K562 (cell line): ENCODE measurements around the gene PRKAR2B. TPM values are rescaled to one million over a fixed set of nuclear protein-coding genes. Genes with fewer than 3 reads are reported as not detected.

Source experiments
- ATAC-seq: fragments of 200-7000 bp; cut with Tn5 transposase; 3 replicates; pipeline ENCODE4 v1.9.1; 2020; ENCODE audit warnings: moderate library complexity
- BruUV-seq: library from RNA; stranded (reverse); fragments of 400-500 nt; replicated peaks from 2 replicates; lab custom pipeline; 2021; lab: Mats Ljungman, UMichigan
- CTCF ChIA-PET: fragments of 300-600 bp; formaldehyde crosslinking; extraction: SDS; loops from one replicate; lab custom pipeline; 2021; ENCODE audit warnings: low intra/inter-chr PET ratio; lab: Yijun Ruan, JAX
- POLR2A ChIA-PET: fragments of 300-600, 350-650 bp; sonication (Branson Sonifier 250); formaldehyde crosslinking; extraction: SDS; loops from one replicate; lab custom pipeline; 2021; ENCODE audit warnings: antibody characterized with exemption, inconsistent platforms; lab: Yijun Ruan, JAX
- DNase-seq, 4 experiments: peaks; one replicate each; pipeline versions ENCODE4 v3.0.0 to v3.0.0-alpha.2; 2011 to 2018; ENCODE audit warnings: low spot score in 3 of 4, mixed read lengths in 3 of 4; ENCODE audit errors: extremely low read depth in 1 of 4
- FAIRE-seq: peaks from 2 replicates; lab custom pipeline; 2011; peaks lifted over from hg19 to GRCh38; lab: Jason Lieb, UNC
- H2AFZ ChIP-seq: 2 replicates; pipeline ENCODE4 v1.6.0; 2011; ENCODE audit warnings: low read depth, low read length, control low read depth, inconsistent platforms
- H3K27ac ChIP-seq: fragments of 200-600 bp; 3 replicates; pipeline ENCODE4 v1.8.0; 2011; ENCODE audit warnings: low read depth, mild to moderate bottlenecking, control low read depth, inconsistent platforms, low read length, moderate library complexity, mixed read lengths; ENCODE audit errors: extremely low read depth
- H3K27me3 ChIP-seq, 2 experiments: fragments of 300-600 bp in 1 of 2; 2 replicates in 1 of 2; 3 replicates in 1 of 2; pipeline versions ENCODE4 v1.6.0 to v1.8.0; 2011; ENCODE audit warnings: inconsistent platforms in 2 of 2, low read length in 2 of 2, mild to moderate bottlenecking in 1 of 2, mixed read lengths in 1 of 2, moderate library complexity in 1 of 2; ENCODE audit not compliant: control insufficient read depth in 2 of 2, insufficient read depth in 2 of 2
- H3K36me3 ChIP-seq: fragments of 300-600 bp; 3 replicates; pipeline ENCODE4 v1.8.0; 2011; ENCODE audit warnings: mild to moderate bottlenecking, low read length, inconsistent platforms; ENCODE audit not compliant: control insufficient read depth, insufficient read depth
- H3K4me1 ChIP-seq, 2 experiments: fragments of 200-600 bp in 1 of 2; replicated peaks in 1 of 2; 2 replicates in 1 of 2; 3 replicates in 1 of 2; pipeline versions ENCODE4 v1.5.1 to v1.8.0; 2011; ENCODE audit warnings: inconsistent platforms in 2 of 2, low read length in 2 of 2, mild to moderate bottlenecking in 1 of 2, mixed read lengths in 1 of 2, moderate library complexity in 1 of 2; ENCODE audit not compliant: control insufficient read depth in 2 of 2, insufficient read depth in 2 of 2
- H3K4me2 ChIP-seq: 2 replicates; pipeline ENCODE4 v1.6.1; 2011; ENCODE audit warnings: low read length, control low read depth, inconsistent platforms, mixed read lengths; ENCODE audit not compliant: insufficient read depth
- H3K4me3 ChIP-seq: fragments of 200-600 bp; sonication (generic), shearing (Covaris generic); 2 replicates; pipeline ENCODE4 v1.5.1; 2016; ENCODE audit warnings: control low read depth, inconsistent platforms
- H3K79me2 ChIP-seq: fragments of 200-600 bp; 3 replicates; pipeline ENCODE4 v1.8.0; 2011; ENCODE audit warnings: low read length, inconsistent platforms; ENCODE audit not compliant: control insufficient read depth, insufficient read depth
- H3K9ac ChIP-seq, 2 experiments: 2 replicates each; pipeline versions ENCODE4 v1.6.0 to v1.6.1; 2011; ENCODE audit warnings: low read depth in 2 of 2, low read length in 2 of 2, control low read depth in 1 of 2, inconsistent platforms in 1 of 2, mild to moderate bottlenecking in 1 of 2, mixed read lengths in 1 of 2; ENCODE audit not compliant: insufficient read depth in 1 of 2
- H3K9me1 ChIP-seq: one replicate; pipeline ENCODE4 v1.6.0; 2011; ENCODE audit warnings: inconsistent platforms, mild to moderate bottlenecking, low read length, moderate library complexity; ENCODE audit not compliant: control insufficient read depth, insufficient read depth
- H3K9me3 ChIP-seq: replicated peaks from 2 replicates; pipeline ENCODE4 v1.5.1; 2011; ENCODE audit warnings: low read depth, low read length, inconsistent platforms; ENCODE audit not compliant: control insufficient read depth, insufficient read depth
- H4K20me1 ChIP-seq: replicated peaks from 2 replicates; pipeline ENCODE4 v1.6.1; 2011; ENCODE audit warnings: low read length, inconsistent platforms, mixed read lengths; ENCODE audit not compliant: control insufficient read depth, insufficient read depth
- CBX3 ChIP-seq, 2 experiments: IDR thresholded peaks; 1 replicate in 1 of 2; 2 replicates in 1 of 2; pipeline ENCODE4 v1.6.1; 2012; ENCODE audit warnings: inconsistent platforms in 2 of 2, low read length in 2 of 2, borderline replicate concordance in 1 of 2, control low read depth in 1 of 2
- CHD2 ChIP-seq: IDR thresholded peaks from 2 replicates; pipeline ENCODE4 v1.6.1; 2011; ENCODE audit warnings: low read depth, low read length
- NFE2 ChIP-seq: IDR thresholded peaks from 2 replicates; pipeline ENCODE4 v1.6.1; 2014; ENCODE audit warnings: antibody characterized with exemption, low read depth
- SAFB2 ChIP-seq: fragments of 200-400 bp; formaldehyde crosslinking; IDR thresholded peaks from 2 replicates; pipeline ENCODE4 v1.6.1; 2018; ENCODE audit warnings: borderline replicate concordance, low read length, low read depth, moderate library complexity; ENCODE audit not compliant: severe bottlenecking
- TRIM28 ChIP-seq: fragments of 450-650 bp; IDR thresholded peaks from 2 replicates; pipeline ENCODE4 v1.6.1; 2017
- YY1 ChIP-seq, 3 experiments: IDR thresholded peaks; 2 replicates each; pipeline ENCODE4 v1.6.1; 2011; ENCODE audit warnings: low read length in 2 of 3, mild to moderate bottlenecking in 2 of 3, moderate library complexity in 2 of 3, borderline replicate concordance in 1 of 3, control low read depth in 1 of 3, low read depth in 1 of 3; ENCODE audit not compliant: insufficient read depth in 3 of 3, insufficient replicate concordance in 2 of 3, control insufficient read depth in 1 of 3, insufficient read length in 1 of 3; ENCODE audit errors: extremely low read depth in 1 of 3
- WGBS: fragments of 100-300 bp; shearing (Covaris generic); methylation state at CpG from one replicate; pipeline ENCODE4 v1.1.6; 2016; ENCODE audit warnings: low coverage, mixed read lengths; ENCODE audit not compliant: insufficient coverage; ENCODE audit errors: missing lambda C conversion rate; 5-methylcytosine and 5-hydroxymethylcytosine counted together
- in situ Hi-C: fragments of 300-500 bp; cut with MboI; formaldehyde crosslinking; loops from 4 replicates; pipeline ENCODE4 v1.15.0; 2018; ENCODE audit warnings: inconsistent platforms, mixed read lengths
- intact Hi-C: fragments of 100-400 bp; cut with micrococcal nuclease; formaldehyde crosslinking; loops from 2 replicates; pipeline ENCODE4 v1.14.2; 2022
- polyA plus RNA-seq, 8 experiments: library from polyadenylated mRNA; depleted of rRNA in 4 of 8; stranded (reverse) in 5 of 8; unstranded in 3 of 8; fragments of >200 nt; fragmentation: Nextera tagmentation in 2 of 8; fragmentation: Illumina TruSeq in 1 of 8; extraction: Ambion mirVana in 2 of 8; extraction: Trizol in 1 of 8; gene quantifications; 2 replicates each; pipeline versions ENCODE4 v1.2.1 to v1.2.3, GENCODE V29; 2011 to 2014; ENCODE audit warnings: inconsistent platforms in 1 of 8, missing spikeins in 1 of 8
- total RNA-seq, 7 experiments: library from RNA; depleted of rRNA in 6 of 7; stranded (reverse); fragments of >200 nt in 6 of 7; fragmentation: Illumina TruSeq in 2 of 7; extraction: Trizol in 2 of 7; gene quantifications; 2 replicates each; pipeline versions ENCODE4 v1.2.1 to v1.2.3, GENCODE V29; 2011 to 2021; ENCODE audit warnings: low replicate concordance in 1 of 7
- TF ChIP-seq, protein P1 (sequence below): fragments of 250-450 bp; sonication (Bioruptor Pico); IDR thresholded peaks from 2 replicates; pipeline ENCODE4 v1.5.0; 2021

PRKAR2B gene
- total and polyA plus RNA-seq, 9 of the 15 experiments (the other 6 are each of a cell fraction or from before 2014, with no cell fraction given) = 59.0 to 173 (median 129) TPM

DNA sequence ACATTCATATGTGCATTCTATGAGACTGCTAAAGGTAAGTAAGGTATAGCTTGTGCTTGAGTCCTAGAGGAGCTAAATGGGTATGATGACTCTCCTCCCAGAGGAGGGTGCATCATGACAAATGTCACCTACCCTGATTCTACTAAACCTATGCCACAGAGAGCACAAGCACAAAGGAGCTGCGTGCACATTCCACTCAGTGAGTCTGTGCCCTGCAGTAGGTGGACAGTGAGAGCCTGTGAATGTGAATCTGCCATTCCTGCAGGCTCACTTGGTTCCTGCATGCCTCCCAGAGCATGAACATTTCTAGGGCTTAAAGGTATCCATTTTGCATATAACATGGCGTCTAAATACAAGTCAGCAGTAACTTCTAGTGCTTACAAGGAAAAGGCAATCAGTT is 46.8 kb downstream of the PRKAR2B start:
- in situ Hi-C loops = no loop called here
- Histone ChIP-seq H3K4me1 (peaks cover 21 to 38% of the 10 kb centered on the region in 2 experiments), H4K20me1 (peaks cover 27% of the 10 kb centered on the region), H3K36me3 (no peaks in the 10 kb centered on the region; the same call in 1 of the 3 replicates), H3K4me3 (no peak overlapping the region), H3K9me3 (no peaks in the 10 kb centered on the region), H3K4me2 (no peak overlapping the region), H3K27me3 (no peaks in the 10 kb centered on the region), H2AFZ (no peak overlapping the region), H3K27ac (no peak overlapping the region), H3K9ac (no peak overlapping the region), H3K79me2 (peaks cover 88% of the 10 kb centered on the region), H3K9me1 (no peaks in the 10 kb centered on the region)
- WGBS = 61% methylated on average over 2 of the region's 2 CpGs
- FAIRE-seq (no peak), DNase-seq (no peak), ATAC-seq (peak; percentile 24)
- ChIA-PET CTCF (no interaction called here), POLR2A (interaction anchor here (0.5 to 1.6 kb wide), 5 partner anchors 10 to 75 kb away, joined by 3 to 9 read pairs (median 3); no protein-coding TSS in a partner anchor)
- no TSS peak for BruUV-seq
- intact Hi-C loops = no loop called here
- TF ChIP-seq TRIM28 (no peak), CHD2 (no peak), SAFB2 (no peak), CBX3 (IDR thresholded peaks at IDR 0.05; ENCODE audit: borderline replicate concordance in 1 of 2, low read length in 2 of 2) (no peak), YY1 (IDR thresholded peaks at IDR 0.05; ENCODE audit: borderline replicate concordance in 1 of 3, control insufficient read depth in 1 of 3, extremely low read depth in 1 of 3, insufficient read depth in 3 of 3, insufficient read length in 1 of 3, insufficient replicate concordance in 2 of 3, low read depth in 1 of 3, low read length in 2 of 3) (peak in 1 of 3 experiments; percentile 8), NFE2 (no peak)
- TF ChIP-seq, protein P1, sequence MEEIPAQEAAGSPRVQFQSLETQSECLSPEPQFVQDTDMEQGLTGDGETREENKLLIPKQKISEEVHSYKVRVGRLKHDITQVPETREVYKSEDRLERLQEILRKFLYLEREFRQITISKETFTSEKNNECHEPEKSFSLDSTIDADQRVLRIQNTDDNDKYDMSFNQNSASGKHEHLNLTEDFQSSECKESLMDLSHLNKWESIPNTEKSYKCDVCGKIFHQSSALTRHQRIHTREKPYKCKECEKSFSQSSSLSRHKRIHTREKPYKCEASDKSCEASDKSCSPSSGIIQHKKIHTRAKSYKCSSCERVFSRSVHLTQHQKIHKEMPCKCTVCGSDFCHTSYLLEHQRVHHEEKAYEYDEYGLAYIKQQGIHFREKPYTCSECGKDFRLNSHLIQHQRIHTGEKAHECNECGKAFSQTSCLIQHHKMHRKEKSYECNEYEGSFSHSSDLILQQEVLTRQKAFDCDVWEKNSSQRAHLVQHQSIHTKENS (CRISPR knock-in tag) = no peak
